ENCODE results near the gene ITGA2B. TPM values are rescaled to one million over a fixed set of nuclear protein-coding genes. Genes with fewer than 3 reads are reported as not detected.
A peak's percentile ranks its signal among the peaks of the same experiment; 100 is the strongest.
"Not testable (repeated sequence)": the region's sequence is repeated elsewhere in the genome, so short reads cannot be mapped to it uniquely, and the experiment has no call there.

Gene ITGA2B
- total RNA-seq, 2 experiments from 2014 or later: 0.36 to 0.62 TPM

DNA sequence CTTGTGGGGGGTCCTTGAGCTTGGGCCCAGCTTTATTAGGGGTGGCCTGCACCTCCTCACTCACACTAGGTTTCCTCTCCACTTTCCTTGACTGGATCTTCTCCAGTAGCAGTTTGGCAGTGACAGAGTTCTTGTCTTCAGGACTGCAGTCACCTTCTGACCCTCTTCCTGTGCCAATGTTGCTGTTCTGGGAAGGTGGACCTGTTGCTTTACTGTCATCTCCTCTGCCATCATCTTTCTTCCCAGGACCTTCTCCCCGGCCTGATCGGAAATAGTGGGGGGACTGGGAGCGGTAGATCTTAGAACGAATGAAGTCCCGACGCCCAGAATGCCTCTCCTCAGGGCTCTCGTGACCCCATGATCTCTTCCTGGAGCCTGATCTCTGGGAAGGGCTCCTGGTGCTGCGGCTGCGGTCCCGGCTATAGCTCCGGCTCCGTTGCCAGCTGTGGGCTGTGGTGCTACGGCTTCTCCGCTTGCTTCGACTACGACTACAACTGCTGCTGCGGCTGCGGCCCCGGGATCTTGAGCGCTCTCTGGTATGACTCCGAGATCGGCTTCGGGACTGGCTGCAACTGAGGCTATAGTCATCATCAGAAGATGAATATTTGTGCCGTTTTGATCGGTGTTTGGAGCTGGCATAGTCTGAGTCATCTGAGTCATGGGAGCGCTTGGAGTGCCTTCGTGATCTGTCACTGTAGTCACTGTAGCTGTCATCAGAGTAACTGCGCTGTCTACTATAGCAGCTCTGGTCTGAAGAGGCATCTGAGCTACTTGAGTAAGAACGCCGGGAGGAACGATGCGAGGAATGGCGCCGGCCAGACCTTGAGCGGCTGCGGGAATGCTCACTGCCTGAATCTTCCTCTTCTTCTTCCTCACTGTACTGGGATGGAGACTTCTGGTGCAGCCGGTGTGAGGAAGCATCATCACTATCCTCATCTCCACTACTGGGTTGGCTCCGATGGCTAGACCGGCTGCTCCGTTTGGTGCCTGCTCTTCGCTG lies 9.5 kb upstream of the ITGA2B start:
- H3K27me3 Mint-ChIP-seq: no peaks in the 10 kb centered on the region
- no peak for DNase-seq
- H3K36me3 Mint-ChIP-seq: peaks cover 16% of the 10 kb centered on the region
- peaks cover 4% of the 10 kb centered on the region for H3K4me1 Mint-ChIP-seq
- H3K9me3 Mint-ChIP-seq: no peaks in the 10 kb centered on the region
- no peak overlapping the region for H3K4me3 Mint-ChIP-seq
- H3K27ac Mint-ChIP-seq: no peak overlapping the region

DNA sequence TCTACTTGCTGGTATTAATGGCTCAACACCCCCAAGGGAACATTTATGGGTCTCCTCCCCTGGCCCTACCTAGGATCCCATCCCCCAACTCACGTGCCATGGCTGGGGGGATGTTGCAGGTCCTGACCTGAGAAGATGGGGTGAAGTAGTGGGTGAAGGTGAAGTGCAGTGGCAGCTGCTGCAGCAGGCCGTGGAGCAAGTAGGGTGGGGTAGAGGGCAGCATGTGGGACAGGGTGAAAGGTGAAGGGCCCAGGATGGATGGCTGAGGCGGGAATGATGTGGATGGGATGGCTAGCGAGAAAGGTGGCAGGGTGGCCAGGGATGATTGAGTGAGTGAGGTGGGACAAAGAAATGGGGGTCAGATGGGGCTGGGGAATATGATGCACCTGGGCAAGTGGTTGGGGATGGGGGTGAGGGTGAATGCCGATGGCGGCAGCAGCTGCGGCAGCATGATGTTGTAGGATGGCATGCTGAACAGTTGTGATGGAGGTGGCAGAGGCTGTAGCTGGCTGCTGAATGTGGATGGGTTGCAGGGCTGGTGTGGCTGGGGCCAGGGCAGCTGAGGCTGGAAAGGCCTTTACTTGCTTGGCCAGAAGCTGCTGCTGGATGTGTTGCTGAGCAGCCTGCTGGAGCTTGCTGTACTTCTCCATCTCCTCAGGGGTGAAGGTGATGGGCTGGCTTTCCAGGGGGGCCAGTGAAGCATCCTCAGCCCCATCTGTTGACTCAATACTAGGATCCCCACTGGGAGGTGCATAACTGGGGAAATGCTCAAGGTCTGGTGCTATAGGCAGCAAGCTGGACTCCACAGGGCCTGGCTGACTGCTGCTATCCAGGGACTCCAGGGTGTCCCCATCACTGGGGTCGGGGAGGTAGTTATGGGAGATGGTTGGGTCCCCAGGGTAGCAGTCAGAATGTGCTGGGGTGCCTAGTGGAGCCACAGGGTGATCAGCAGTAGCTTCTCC lies 8.3 kb upstream of the ITGA2B start:
- Mint-ChIP-seq H3K27me3 (no peaks in the 10 kb centered on the region), H3K4me1 (peaks cover 10% of the 10 kb centered on the region), H3K27ac (no peak overlapping the region)

DNA sequence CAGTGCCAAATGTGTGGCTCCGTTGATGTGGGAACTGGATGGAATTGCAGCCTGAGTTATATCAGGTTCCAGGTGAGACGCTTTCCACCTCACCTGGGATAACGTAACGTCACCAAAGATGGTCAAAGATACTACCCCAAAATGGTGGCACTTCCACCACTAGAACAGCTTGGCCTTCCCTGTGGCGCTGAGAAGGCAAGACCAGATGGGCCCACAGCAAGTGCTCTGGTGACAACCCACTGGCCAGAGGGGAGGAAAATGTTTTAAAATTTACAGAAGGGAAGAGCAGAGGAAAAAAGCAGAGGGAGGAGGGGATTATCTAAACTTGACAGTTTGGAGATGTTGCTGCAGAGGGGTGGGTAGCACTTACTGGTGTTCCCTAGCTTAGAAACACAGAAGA lies 7.5 kb upstream of the ITGA2B start:
- H3K4me1 Mint-ChIP-seq: peaks cover 7% of the 10 kb centered on the region
- H3K4me3 Mint-ChIP-seq: no peak overlapping the region
- H3K36me3 Mint-ChIP-seq: peaks cover 16% of the 10 kb centered on the region
- no peak for DNase-seq
- no peak overlapping the region for H3K27ac Mint-ChIP-seq
- no peaks in the 10 kb centered on the region for H3K27me3 Mint-ChIP-seq
- no peaks in the 10 kb centered on the region for H3K9me3 Mint-ChIP-seq

More for the DNA sequence above, 8.3 kb upstream of the ITGA2B start:
- DNase-seq: no peak
- H3K4me3 Mint-ChIP-seq: no peak overlapping the region
- peaks cover 16% of the 10 kb centered on the region for H3K36me3 Mint-ChIP-seq
- H3K9me3 Mint-ChIP-seq: no peaks in the 10 kb centered on the region

DNA sequence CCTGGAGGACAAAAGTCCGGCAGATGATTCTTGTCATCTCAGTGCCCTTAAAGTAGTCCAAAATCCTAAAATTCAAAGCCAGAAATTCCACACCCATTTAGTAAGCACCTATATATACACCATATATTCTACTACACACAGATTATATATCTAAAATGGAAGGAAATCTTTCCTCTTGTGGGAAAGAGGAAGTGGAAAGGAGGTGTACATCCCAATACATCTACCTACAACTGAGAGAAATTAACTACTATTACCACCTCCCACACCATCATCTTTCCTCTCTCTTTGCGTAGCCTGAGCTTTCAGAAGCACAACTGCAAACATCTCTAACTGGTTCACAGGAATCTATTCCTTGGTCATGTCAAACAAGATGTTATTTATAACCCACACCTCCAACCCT lies 5.4 kb upstream of the ITGA2B start:
- no peak for DNase-seq
- H3K27me3 Mint-ChIP-seq: no peaks in the 10 kb centered on the region
- no peak overlapping the region for H3K4me3 Mint-ChIP-seq
- peaks cover 9% of the 10 kb centered on the region for H3K36me3 Mint-ChIP-seq
- H3K27ac Mint-ChIP-seq: no peak overlapping the region
- H3K4me1 Mint-ChIP-seq: peaks cover 7% of the 10 kb centered on the region
- H3K9me3 Mint-ChIP-seq: no peaks in the 10 kb centered on the region

DNA sequence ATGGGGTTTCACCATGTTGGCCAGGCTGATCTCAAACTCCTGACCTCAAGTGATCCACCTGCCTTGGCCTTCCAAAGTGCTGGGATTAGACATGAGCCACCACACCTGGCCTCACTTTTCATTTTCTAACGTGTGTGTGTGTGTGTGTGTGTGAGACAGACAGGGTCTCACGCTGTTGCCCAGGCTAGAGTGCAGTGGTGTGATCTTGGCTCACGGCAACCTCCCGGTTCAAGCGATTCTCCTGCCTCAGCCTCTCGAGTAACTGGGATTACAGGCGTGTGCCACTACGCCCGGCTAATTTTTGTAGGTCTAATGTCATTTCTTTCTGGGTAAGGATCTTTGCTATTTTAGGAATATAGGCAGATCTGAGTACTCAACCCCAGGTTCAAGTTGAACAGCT lies 4.7 kb upstream of the ITGA2B start:
- H3K27ac Mint-ChIP-seq, H3K4me3 Mint-ChIP-seq, H3K4me1 Mint-ChIP-seq, H3K27me3 Mint-ChIP-seq, H3K36me3 Mint-ChIP-seq, H3K9me3 Mint-ChIP-seq, DNase-seq: not testable (repeated sequence)

DNA sequence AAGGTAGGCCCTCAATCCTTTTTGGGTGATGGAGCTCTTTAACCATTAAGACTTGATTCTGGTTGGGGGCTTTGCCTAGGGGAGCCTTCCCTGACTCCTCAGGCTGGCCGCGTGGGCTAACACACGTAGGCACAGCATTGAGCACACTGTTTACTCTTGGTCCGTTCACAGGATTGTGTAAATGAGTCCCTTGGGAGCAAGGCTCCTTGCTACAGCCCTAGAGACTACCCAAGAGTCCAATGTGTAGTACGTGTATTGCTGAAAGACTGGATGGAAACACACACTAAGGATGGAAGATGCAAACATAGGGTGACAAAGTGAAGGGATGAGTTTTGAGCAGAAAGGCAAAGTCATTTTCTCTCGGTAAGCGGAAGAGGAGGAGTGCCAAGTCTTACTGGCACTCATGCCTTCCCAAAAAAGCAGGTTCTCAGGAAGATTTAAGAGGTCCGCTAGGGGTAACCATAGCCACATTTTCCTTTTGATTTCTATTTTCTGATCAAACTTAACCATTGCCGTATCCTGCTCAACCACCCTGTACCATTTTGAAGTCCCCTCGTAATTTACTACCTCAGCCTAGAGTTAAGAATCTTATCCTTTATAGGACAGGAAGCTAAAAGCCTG lies 911 bp upstream of the ITGA2B start:
- H3K27ac Mint-ChIP-seq: no peak overlapping the region

DNA sequence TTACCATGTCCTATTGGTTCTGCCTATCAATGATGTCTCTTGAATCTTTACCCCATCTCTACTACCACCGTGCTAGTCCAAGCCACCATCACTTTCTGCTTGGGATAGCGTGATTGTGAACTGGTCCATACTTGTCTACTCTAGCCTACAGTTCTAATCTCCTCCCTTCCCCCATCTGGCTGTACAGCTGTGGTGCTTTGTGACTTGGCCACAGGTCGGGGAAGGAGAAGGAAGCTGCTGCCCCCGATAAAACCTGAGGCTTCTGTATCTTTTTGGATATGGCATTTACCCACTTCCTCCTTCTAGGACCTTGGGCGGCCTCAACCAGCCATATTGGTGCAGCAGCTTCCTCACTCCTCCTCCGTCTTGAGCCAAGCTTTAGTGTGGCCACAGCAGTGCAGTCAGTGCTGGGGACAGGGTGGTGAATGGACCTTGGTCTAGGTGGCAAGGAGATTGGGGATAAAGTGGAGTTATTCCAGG lies 314 bp upstream of the ITGA2B start:
- no peaks in the 10 kb centered on the region for H3K9me3 Mint-ChIP-seq
- no peaks in the 10 kb centered on the region for H3K36me3 Mint-ChIP-seq
- H3K27ac Mint-ChIP-seq: no peak overlapping the region
- DNase-seq: no peak
- no peak overlapping the region for H3K4me3 Mint-ChIP-seq
- H3K4me1 Mint-ChIP-seq: peaks cover 9% of the 10 kb centered on the region
- peaks cover 20% of the 10 kb centered on the region for H3K27me3 Mint-ChIP-seq

More for the DNA sequence above, 911 bp upstream of the ITGA2B start:
- Mint-ChIP-seq H3K27me3 (peaks cover 17% of the 10 kb centered on the region), H3K36me3 (no peaks in the 10 kb centered on the region), H3K9me3 (no peaks in the 10 kb centered on the region), H3K4me1 (peaks cover 7% of the 10 kb centered on the region), H3K4me3 (no peak overlapping the region)
- no peak for DNase-seq

DNA sequence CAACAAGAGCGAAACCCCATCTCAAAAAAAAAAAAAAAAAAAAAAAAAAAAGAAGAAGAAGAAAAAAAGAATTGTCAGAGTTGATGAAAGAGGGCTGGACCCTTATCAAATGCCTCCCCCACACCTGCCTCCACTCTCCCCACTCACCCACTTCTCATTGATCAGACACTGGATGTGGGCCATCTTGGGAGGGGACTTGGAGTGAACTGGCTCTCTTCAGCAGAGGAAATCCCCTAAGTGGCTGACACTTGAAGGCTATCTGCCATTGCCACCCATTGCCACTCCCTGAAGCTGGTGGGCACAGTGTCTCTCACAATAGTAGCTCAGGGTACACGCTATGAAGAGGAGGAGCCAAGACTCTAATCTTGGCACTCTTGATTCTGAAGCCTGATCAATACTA lies 1.6 kb downstream of the ITGA2B start:
- H3K27me3 Mint-ChIP-seq: peaks cover 32% of the 10 kb centered on the region
- peaks cover 5% of the 10 kb centered on the region for H3K4me1 Mint-ChIP-seq
- no peak for DNase-seq
- no peak overlapping the region for H3K4me3 Mint-ChIP-seq
- H3K27ac Mint-ChIP-seq: no peak overlapping the region
- H3K9me3 Mint-ChIP-seq: no peaks in the 10 kb centered on the region
- H3K36me3 Mint-ChIP-seq: no peaks in the 10 kb centered on the region

DNA sequence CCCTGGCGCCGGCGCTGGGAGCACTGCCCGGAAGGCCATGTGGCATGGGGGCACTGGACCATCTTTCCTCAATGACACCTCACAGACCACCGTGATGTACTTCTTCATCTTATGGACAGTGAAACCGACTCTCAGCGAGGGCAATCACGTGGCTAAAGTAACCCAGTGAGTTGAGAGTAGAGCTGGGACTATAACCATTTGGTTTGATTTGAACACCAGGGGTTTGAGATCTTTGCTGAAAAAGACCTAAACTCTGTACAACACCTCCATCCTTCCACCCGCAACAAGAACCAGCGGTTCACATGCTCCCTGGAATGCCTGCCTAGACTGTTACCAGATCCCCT lies 3.3 kb downstream of the ITGA2B start:
- H3K9me3 Mint-ChIP-seq: no peaks in the 10 kb centered on the region
- H3K27ac Mint-ChIP-seq: no peak overlapping the region
- H3K4me3 Mint-ChIP-seq: peak overlapping the region; percentile 74
- peaks cover 39% of the 10 kb centered on the region for H3K27me3 Mint-ChIP-seq
- DNase-seq: no peak
- H3K4me1 Mint-ChIP-seq: peaks cover 5% of the 10 kb centered on the region
- no peaks in the 10 kb centered on the region for H3K36me3 Mint-ChIP-seq

DNA sequence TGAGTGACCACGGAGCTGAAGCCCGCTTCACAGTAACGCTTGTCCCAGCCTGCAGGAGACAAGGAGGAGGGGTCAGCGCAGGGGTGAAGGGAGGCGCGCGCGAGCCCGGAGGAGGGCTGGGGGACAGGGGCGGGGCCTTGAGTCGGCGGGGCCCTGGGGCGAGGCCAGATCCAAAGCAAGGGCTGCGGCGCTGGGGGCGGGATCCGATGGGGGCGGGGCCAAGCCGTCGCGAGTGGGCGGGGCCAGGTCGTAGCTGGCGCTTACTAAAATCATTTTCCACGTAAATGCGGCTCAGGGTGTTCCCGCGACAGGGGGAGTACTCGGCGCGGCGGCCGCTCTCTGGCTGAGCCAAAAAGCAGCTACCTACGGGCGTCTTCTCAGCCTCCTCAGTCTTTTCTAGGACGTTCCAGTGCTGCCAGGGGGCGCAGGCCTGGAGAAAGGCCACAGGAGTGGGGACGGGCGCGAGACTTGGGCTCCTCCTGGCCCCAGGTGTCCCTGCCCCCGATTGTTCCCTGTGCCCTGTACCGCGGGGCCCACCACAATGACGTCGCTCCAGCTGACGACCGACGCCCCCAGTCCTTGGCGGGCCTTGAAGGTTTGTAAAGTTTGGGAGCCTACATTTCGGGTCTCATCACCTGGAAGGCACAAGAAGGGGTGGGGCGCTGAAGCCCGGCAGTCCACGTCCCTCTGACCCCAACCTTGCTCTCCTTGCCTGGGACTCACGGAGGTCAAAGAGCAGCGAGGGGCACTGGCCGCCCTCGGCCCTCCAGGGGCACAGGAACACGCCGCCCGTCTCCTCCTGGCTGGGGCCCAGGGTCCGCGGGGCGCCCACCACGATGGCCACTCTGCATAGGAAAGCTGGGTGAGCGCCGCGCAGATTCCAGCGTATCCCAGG lies 3.9 kb downstream of the ITGA2B start:
- Mint-ChIP-seq H3K4me1 (peaks cover 5% of the 10 kb centered on the region), H3K4me3 (peak overlapping the region; percentile 74), H3K9me3 (no peaks in the 10 kb centered on the region), H3K36me3 (no peaks in the 10 kb centered on the region), H3K27ac (no peak overlapping the region), H3K27me3 (peaks cover 39% of the 10 kb centered on the region)
- DNase-seq: peak; percentile 83

DNA sequence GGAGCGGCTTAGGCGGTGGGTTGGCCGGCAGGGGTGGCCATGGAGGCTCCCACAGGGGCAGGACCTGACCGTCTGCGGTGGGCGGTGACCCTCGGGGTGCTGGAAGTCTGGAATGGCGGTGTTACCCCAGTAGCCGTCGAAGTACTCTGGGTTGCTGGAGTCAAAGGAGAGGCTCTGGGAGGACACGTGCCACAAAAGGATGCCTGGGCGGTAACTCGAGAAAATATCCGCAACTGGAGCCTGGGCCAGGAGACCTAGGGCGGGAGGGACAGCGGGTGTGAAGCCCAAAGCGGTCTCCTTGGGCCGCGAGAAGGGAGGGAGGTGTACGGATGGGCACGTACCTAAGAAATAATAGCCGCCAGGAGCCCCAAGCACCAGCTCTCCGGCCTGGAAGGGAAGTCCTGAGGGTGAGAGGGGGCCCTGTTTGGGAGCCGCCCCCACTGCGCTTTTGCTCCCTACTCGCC lies 4.6 kb downstream of the ITGA2B start:
- H3K27me3 Mint-ChIP-seq: peaks cover 39% of the 10 kb centered on the region
- no peaks in the 10 kb centered on the region for H3K9me3 Mint-ChIP-seq
- peaks cover 5% of the 10 kb centered on the region for H3K4me1 Mint-ChIP-seq
- H3K27ac Mint-ChIP-seq: no peak overlapping the region
- DNase-seq: no peak
- H3K36me3 Mint-ChIP-seq: no peaks in the 10 kb centered on the region
- peak overlapping the region; percentile 71 for H3K4me3 Mint-ChIP-seq

DNA sequence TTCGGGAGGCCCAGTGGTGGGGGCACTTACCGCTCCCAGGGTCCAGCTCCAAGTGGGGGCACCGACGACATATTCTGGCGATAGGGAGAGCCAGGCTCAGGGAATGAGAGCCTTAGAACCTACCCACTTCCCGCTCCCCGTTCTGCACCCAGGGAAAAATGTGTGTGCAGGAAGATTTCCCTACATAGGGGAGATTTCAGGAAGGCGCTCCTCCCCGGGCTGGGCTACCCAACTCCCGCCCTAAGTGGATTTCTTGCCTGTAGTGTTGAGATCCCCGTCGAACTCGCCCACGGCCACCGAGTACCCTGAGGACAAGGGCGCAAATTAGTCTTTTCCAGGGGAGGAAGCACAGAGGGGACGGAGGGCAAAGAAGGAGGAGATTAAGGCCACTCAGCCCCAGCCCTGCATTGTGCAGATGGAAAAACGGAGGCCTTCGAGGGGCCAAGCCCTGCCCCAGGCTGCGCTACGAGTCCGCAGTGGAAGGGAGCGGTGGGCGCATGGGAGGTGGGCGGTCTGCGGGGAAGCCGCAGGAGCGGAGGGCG lies 5.1 kb downstream of the ITGA2B start:
- DNase-seq: no peak
- Mint-ChIP-seq H3K4me3 (peak overlapping the region; percentile 71), H3K4me1 (peaks cover 5% of the 10 kb centered on the region), H3K36me3 (no peaks in the 10 kb centered on the region), H3K27ac (no peak overlapping the region), H3K9me3 (no peaks in the 10 kb centered on the region), H3K27me3 (peaks cover 35% of the 10 kb centered on the region)

DNA sequence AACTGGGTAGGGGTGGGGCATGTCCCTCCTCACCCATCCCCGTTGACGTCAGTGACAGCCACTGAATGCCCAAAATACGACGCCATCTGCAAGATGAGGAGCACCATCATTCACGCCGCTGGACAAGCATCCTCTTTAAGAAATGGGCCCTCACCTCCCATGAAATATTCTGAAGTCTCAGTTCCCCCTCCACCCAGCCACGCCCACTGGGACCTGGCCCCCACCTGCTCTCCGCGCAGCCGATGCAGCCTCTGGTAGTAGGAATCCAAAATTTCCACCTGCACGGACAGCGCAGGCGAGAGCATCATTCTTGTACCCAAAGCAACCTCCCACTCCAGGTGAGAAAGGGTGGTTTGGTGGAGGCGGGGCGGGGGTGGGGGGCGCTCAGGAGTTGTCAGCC lies 5.6 kb downstream of the ITGA2B start:
- H3K36me3 Mint-ChIP-seq: no peaks in the 10 kb centered on the region
- H3K9me3 Mint-ChIP-seq: no peaks in the 10 kb centered on the region
- H3K27me3 Mint-ChIP-seq: peaks cover 33% of the 10 kb centered on the region
- peaks cover 5% of the 10 kb centered on the region for H3K4me1 Mint-ChIP-seq
- no peak overlapping the region for H3K4me3 Mint-ChIP-seq
- no peak overlapping the region for H3K27ac Mint-ChIP-seq
- no peak for DNase-seq

DNA sequence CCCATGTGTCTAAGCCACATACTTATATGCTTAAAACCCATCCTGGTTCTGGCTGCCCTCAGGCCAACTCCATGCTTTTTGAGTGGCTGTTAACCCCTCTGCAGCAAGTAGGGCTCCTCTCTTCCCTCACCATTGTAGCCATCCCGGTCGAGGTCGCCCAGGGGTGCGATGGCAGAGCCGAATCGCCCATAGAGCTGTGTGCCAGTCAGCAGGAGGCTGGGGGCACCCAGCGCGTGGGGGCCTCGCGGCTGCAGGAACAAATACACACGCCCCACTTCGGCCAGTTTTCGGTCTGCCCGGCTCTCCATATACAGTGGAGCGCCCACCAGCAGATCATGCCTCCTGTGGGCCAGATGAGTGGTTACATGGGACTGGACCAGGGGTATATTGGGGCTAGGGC lies 6.1 kb downstream of the ITGA2B start:
- DNase-seq: no peak
- Mint-ChIP-seq H3K36me3 (no peaks in the 10 kb centered on the region), H3K4me1 (peaks cover 5% of the 10 kb centered on the region), H3K27me3 (peaks cover 33% of the 10 kb centered on the region), H3K4me3 (no peak overlapping the region), H3K27ac (no peak overlapping the region), H3K9me3 (no peaks in the 10 kb centered on the region)
